Gastrocnemius medialis (tissue), 4 donors: ENCODE measurements around the gene SSPN.

Source experiments
- CTCF ChIP-seq, 5 experiments: fragments of 450-650 bp in 3 of 5; fragments of 200-600 bp in 2 of 5; sonication (generic) in 2 of 5; IDR thresholded peaks in 4 of 5; conservative IDR thresholded peaks in 1 of 5; 1 replicate in 4 of 5; 2 replicates in 1 of 5; pipeline ENCODE4 v1.5.1; 2016 to 2019; ENCODE audit warnings: antibody characterized with exemption in 5 of 5, mild to moderate bottlenecking in 3 of 5, moderate library complexity in 3 of 5
- POLR2A ChIP-seq, 2 donors: fragments of 450-650 bp; IDR thresholded peaks; one replicate each; pipeline ENCODE4 v1.6.1; 2017; ENCODE audit warnings: antibody characterized with exemption in 2 of 2, mild to moderate bottlenecking in 2 of 2, moderate library complexity in 2 of 2

- TF ChIP-seq CTCF (IDR thresholded peaks at IDR 0.05 in 4 of 5, conservative IDR thresholded peaks at IDR 0.05 in 1 of 5) (no peak), POLR2A (IDR thresholded peaks at IDR 0.05) (no peak)
Measured at GRCh38 chr12:26172539-26172938, 22.8 kb upstream of the SSPN start.
